ENCODE measurements around the gene COL23A1.

COL23A1 gene

GRCh38 chr5:178473854-178474253 is 116.3 kb downstream of the COL23A1 start:
- Histone ChIP-seq H3K36me3 (replicated peaks; ENCODE audit: low read depth, low read length) (no peaks in the 10 kb centered on the region), H3K79me2 (ENCODE audit: low read length) (no peaks in the 10 kb centered on the region), H3K9ac (ENCODE audit: low read length) (no peak overlapping the region), H3K9me3 (ENCODE audit: insufficient read depth, low read length) (no peaks in the 10 kb centered on the region), H3K27me3 (ENCODE audit: low read depth, low read length) (no peaks in the 10 kb centered on the region), H3K4me3 (ENCODE audit: low read length) (no peak overlapping the region), H3K4me1 (ENCODE audit: low read length) (no peaks in the 10 kb centered on the region), H3K4me2 (ENCODE audit: low read length) (no peak overlapping the region), H3K27ac (ENCODE audit: low read length) (no peak overlapping the region), H4K20me1 (ENCODE audit: insufficient read depth, low read length) (no peaks in the 10 kb centered on the region), H2AFZ (ENCODE audit: low read depth, low read length) (no peak overlapping the region)
- no peak for TF ChIP-seq CTCF (IDR thresholded peaks at IDR 0.05; ENCODE audit: low read depth, low read length)
- no peak for TF ChIP-seq EZH2phosphoT487 (IDR thresholded peaks at IDR 0.05; ENCODE audit: low read depth)

- Histone ChIP-seq H3K4me2 (ENCODE audit: low read length) (no peak overlapping the region), H3K27ac (ENCODE audit: low read length) (no peak overlapping the region), H3K9me3 (ENCODE audit: insufficient read depth, low read length) (no peaks in the 10 kb centered on the region), H3K36me3 (replicated peaks; ENCODE audit: low read depth, low read length) (no peaks in the 10 kb centered on the region), H2AFZ (ENCODE audit: low read depth, low read length) (no peak overlapping the region), H3K9ac (ENCODE audit: low read length) (no peak overlapping the region), H3K4me1 (ENCODE audit: low read length) (no peaks in the 10 kb centered on the region), H3K79me2 (ENCODE audit: low read length) (no peaks in the 10 kb centered on the region), H3K27me3 (ENCODE audit: low read depth, low read length) (no peaks in the 10 kb centered on the region), H4K20me1 (ENCODE audit: insufficient read depth, low read length) (no peaks in the 10 kb centered on the region), H3K4me3 (ENCODE audit: low read length) (no peak overlapping the region)
- TF ChIP-seq EZH2phosphoT487 (IDR thresholded peaks at IDR 0.05; ENCODE audit: low read depth) (no peak), CTCF (IDR thresholded peaks at IDR 0.05; ENCODE audit: low read depth, low read length) (no peak)
Measured at GRCh38 chr5:178472138-178472537, 118.1 kb downstream of the COL23A1 start.

- TF ChIP-seq EZH2phosphoT487 (IDR thresholded peaks at IDR 0.05; ENCODE audit: low read depth): no peak
- TF ChIP-seq CTCF (IDR thresholded peaks at IDR 0.05; ENCODE audit: low read depth, low read length): no peak
- Histone ChIP-seq H3K27ac (ENCODE audit: low read length) (no peak overlapping the region), H3K79me2 (ENCODE audit: low read length) (no peaks in the 10 kb centered on the region), H3K9me3 (ENCODE audit: insufficient read depth, low read length) (no peaks in the 10 kb centered on the region), H3K4me3 (ENCODE audit: low read length) (no peak overlapping the region), H3K27me3 (ENCODE audit: low read depth, low read length) (no peaks in the 10 kb centered on the region), H3K4me1 (ENCODE audit: low read length) (no peaks in the 10 kb centered on the region), H4K20me1 (ENCODE audit: insufficient read depth, low read length) (no peaks in the 10 kb centered on the region), H3K4me2 (ENCODE audit: low read length) (no peak overlapping the region), H2AFZ (ENCODE audit: low read depth, low read length) (no peak overlapping the region), H3K36me3 (replicated peaks; ENCODE audit: low read depth, low read length) (no peaks in the 10 kb centered on the region), H3K9ac (ENCODE audit: low read length) (no peak overlapping the region)
Measured at GRCh38 chr5:178471711-178472110, 118.5 kb downstream of the COL23A1 start.

- Histone ChIP-seq H3K36me3 (replicated peaks; ENCODE audit: low read depth, low read length) (no peaks in the 10 kb centered on the region), H3K4me1 (ENCODE audit: low read length) (no peaks in the 10 kb centered on the region), H3K4me2 (ENCODE audit: low read length) (no peak overlapping the region), H3K9ac (ENCODE audit: low read length) (no peak overlapping the region), H3K27ac (ENCODE audit: low read length) (no peak overlapping the region), H3K27me3 (ENCODE audit: low read depth, low read length) (no peaks in the 10 kb centered on the region), H3K79me2 (ENCODE audit: low read length) (no peaks in the 10 kb centered on the region), H3K9me3 (ENCODE audit: insufficient read depth, low read length) (no peaks in the 10 kb centered on the region), H4K20me1 (ENCODE audit: insufficient read depth, low read length) (no peaks in the 10 kb centered on the region), H2AFZ (ENCODE audit: low read depth, low read length) (no peak overlapping the region), H3K4me3 (ENCODE audit: low read length) (no peak overlapping the region)
- TF ChIP-seq CTCF (IDR thresholded peaks at IDR 0.05; ENCODE audit: low read depth, low read length) (no peak), EZH2phosphoT487 (IDR thresholded peaks at IDR 0.05; ENCODE audit: low read depth) (no peak)
Measured at GRCh38 chr5:178470760-178471025, 119.5 kb downstream of the COL23A1 start.

Data from OCI-LY3 (cell line).